A172 (cell line): ENCODE data around the gene FCHO2. TPM values are rescaled to one million over a fixed set of nuclear protein-coding genes. Genes with fewer than 3 reads are reported as not detected.
A peak's percentile ranks its signal among the peaks of the same experiment; 100 is the strongest.
"Not testable (repeated sequence)": the region's sequence is repeated elsewhere in the genome, so short reads cannot be mapped to it uniquely, and the experiment has no call there.

Experiments
- DNase-seq: peaks from one replicate; pipeline ENCODE4 v3.0.0-alpha.2; 2015; ENCODE audit warnings: low spot score
- total RNA-seq: library from RNA; depleted of rRNA; stranded (reverse); fragments of >200 nt; shearing (Covaris generic); gene quantifications from 2 replicates; pipeline ENCODE4 v1.2.3, GENCODE V29; 2014

The FCHO2 gene
- total RNA-seq, 1 experiment from 2014 or later = 12.9 TPM

DNA sequence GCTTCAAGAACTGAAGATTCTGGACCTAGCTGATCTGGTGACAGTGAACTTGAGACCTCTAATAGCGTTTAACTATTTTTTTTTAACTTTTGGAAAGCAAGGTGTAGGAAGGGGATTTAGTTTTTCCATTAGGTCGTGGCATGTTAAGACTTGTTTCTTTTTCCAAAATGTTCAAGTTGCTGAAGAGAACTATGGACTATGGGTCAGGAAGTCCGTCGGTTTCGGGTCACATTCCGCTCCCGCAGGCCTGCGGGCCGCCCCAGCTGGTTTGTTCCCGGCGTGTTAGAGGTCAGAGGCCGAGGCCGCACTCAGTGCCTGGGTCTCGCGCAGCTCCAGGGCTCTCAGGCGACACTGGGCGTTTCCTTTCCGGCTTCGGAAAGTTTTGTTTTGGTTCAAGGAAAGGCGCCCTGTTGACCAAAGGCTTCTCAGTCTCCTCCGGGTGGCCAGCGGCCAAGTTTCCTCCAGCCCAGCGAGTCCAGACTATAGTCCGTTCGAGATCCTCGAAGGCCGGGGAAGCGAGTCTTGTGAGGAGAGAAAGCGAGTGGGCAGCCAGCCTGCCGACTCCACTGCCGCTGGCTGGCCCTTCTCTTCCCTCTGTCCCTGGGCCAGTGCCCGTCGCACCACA is 586 bp upstream of the FCHO2 start:
- DNase-seq = no peak

DNA sequence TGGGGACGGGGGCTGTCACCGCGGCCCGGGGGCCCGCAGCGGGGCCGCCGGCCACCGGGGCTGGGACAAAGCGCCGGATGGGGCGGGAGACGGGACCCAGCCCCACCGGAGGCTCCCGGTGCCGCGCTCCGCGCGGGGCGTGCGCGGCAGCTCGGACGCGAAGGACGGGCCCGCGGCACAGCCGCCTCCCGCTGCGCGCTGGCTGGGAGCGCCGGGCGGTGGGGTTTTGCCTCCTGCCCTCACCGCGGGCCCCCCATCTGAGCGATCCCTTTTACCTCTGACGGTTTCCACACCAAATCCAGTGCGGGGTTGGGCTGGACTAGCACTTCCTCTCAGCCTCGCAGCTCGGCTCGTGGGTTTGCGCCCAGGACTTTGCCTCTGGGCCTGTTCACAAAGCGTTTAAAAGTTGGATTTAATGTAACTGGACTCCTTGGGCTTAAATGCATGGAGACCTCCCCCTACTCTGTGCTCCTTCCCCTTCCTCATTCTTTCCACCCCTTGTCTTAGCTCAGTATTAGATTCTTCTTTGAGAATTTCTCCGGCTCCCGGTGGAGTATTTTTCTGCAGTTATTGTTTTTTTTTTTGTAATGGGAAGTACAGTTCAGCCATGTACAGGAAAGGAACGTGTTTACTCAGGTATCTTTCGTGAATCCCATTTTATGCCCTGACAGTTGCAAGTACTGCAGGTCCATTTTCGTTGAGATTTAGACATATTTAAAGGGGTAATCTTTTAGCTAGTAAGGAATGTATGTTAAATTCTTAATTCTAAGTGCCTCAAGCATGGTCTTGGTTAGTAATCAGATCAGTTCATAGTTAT is 691 bp downstream of the FCHO2 start:
- DNase-seq = peak; percentile 42

GRCh38 chr5:72957337-72957736 is 1.5 kb downstream of the FCHO2 start:
- no peak for DNase-seq

GRCh38 chr5:72959257-72959656 is 3.4 kb downstream of the FCHO2 start:
- DNase-seq = no peak

DNA sequence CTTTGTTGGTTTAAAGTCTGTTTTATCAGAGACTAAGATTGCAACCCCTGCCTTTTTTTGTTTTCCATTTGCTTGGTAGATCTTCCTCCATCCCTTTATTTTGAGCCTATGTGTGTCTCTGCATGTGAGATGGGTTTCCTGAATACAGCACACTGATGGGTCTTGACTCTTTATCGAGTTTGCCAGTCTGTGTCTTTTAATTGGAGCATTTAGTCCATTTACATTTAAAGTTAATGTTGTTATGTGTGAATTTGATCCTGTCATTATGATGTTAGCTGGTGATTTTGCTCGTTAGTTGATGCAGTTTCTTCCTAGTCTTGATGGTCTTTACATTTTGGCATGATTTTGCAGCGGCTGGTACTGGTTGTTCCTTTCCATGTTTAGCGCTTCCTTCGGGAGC is 18.6 kb downstream of the FCHO2 start:
- not testable (repeated sequence) for DNase-seq

DNA sequence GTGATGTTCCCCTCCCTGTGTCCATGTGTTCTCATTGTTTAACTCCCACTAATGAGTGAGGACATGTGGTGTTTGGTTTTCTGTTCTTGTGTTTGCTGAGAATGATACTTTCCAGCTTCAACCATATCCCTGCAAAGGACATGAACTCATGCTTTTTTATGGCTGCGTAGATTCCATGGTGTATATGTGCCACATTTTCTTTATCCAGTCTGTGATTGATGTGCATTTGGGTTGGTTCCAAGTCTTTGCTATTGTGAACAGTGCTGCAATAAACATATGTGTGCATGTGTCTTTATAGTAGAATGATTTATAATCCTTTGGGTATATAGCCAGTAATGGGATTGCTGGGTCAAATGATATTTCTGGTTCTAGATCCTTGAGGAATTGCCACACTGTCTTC is 21.0 kb downstream of the FCHO2 start:
- DNase-seq = not testable (repeated sequence)

GRCh38 chr5:72985719-72986118 is 29.9 kb downstream of the FCHO2 start:
- DNase-seq = no peak

- DNase-seq = peak; percentile 4
Observed at GRCh38 chr5:72988769-72989168, 32.9 kb downstream of the FCHO2 start.

DNA sequence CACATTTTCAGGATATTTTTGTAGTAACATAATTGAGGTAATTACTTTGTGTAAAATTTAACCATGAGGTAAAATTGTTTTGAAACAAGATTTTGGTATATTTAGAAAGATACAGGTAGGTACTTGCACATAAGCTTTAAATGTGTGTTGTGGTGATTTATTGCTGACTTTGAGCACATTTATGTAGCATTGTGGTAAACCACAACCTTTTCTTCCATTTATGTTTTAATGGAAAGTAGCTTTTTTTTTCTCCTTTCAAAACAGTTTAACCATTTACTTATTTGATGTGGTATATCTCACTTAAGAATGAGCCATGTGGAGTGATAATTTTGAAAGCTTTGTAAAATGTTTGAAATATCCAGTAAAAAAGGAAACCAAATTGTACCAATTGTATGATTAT is 35.6 kb downstream of the FCHO2 start:
- DNase-seq = no peak

DNA sequence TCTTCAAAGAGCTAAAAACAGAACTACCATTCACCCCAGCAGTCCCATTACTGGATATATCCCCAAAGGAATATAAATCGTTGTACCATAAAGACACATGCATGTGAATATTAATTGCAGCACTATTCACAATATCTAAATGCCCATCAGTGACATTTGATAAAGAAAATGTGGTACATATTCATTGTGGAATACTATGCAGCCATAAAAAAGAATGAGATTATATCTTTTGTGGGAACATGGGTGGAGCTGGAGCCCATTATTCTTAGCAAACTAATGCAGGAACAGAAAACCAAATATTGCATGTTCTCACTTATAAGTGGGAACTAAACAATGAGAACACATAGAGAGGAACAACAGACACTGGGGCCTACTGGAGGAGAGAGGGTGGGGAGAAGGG is 38.7 kb downstream of the FCHO2 start:
- DNase-seq = no peak

GRCh38 chr5:72996632-72997031 is 40.8 kb downstream of the FCHO2 start:
- no peak for DNase-seq

DNA sequence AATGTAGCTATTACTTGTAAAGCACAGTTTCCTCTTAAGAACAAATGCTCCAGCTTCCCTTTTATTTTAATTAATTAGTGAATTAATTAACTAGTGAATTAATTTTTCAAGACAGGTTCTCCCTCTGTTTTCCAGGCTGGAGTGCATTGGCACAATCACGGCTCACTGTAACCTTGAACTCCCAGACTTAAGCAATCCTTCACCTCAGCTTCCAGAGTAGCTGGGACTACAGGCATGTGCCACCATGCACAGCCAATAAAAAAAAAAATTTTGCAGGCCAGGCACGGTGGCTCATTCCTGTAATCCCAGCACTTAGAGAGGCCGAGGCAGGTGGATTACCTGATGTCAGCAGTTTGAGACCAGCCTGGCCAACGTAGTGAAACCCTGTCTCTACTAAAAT is 44.1 kb downstream of the FCHO2 start:
- no peak for DNase-seq

GRCh38 chr5:73005886-73006285 is 50.0 kb downstream of the FCHO2 start:
- no peak for DNase-seq

GRCh38 chr5:73007051-73007450 is 51.2 kb downstream of the FCHO2 start:
- DNase-seq = no peak

DNA sequence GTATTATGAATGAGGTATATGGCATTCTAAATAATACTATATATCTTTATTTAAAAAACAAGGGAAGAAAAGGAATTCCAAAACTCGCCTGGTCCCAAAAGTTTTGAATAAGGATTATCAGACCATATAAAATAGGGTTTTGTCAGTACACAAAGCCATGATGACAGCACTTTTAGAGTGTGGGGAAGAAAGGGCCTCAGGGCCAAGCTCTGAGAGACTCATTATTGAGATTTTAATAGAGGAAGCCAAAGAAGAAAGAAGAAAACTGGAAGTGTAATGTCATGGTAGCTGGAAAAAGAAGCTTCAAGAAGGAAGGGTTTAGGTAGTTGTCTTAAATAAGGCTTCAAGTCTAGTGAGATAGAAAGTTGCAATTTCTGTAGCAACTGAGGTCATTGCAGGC is 53.0 kb downstream of the FCHO2 start:
- DNase-seq = no peak

DNA sequence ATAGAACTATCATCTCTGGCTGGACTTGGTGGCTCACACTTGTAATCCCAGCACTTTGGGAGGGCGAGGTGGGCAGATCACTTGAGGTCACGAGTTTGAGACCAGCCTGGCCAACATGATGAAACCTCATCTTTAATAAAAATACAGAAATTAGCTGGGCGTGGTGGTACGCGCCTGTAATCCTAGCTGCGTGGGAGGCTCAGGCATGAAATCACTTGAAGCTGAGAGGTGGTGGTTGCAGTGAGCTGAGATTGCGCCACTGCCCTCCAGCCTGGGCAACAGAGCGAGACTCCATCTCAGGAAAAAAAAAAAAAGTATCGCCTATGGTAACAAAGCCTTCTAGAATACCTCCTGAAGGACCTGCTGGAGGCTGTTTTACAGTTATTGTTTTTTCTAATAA is 55.8 kb downstream of the FCHO2 start:
- DNase-seq = not testable (repeated sequence)

- no peak for DNase-seq
Observed at GRCh38 chr5:73018892-73019291, 63.1 kb downstream of the FCHO2 start.

- DNase-seq = no peak
Observed at GRCh38 chr5:73019766-73020165, 63.9 kb downstream of the FCHO2 start.

DNA sequence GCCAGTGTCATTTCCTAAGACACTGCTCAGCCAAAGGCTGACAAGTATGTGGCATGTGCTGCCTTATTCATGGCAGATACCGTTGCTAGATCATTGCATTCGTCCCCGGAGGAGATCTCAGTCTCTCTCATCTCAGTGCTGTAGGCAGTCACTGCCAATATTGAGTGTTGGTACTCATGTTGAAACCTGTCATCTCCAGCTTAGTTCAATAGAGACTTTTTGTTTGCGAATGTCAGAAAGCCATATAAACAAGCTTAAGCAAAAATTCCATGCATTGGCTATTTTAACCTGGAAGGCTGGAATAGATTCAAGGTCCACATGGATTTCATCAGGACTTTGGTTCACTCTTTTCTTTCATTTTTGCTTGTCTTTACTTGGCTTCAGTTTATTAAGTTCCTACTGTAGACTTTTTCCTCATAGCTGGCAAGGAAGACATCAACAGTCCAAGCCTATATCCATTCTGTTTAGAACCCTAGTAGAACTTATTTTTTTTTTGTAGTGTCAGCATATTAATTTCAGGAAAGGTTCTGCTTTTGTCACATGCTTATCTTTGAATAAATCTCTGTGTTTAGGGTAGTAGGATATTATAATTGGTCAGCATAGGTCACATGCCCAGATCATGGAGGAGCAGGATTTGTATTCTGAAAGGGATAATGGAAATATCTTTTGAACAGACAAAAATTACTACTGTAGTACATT is 66.8 kb downstream of the FCHO2 start:
- no peak for DNase-seq

GRCh38 chr5:73024946-73025544 is 69.2 kb downstream of the FCHO2 start:
- not testable (repeated sequence) for DNase-seq

DNA sequence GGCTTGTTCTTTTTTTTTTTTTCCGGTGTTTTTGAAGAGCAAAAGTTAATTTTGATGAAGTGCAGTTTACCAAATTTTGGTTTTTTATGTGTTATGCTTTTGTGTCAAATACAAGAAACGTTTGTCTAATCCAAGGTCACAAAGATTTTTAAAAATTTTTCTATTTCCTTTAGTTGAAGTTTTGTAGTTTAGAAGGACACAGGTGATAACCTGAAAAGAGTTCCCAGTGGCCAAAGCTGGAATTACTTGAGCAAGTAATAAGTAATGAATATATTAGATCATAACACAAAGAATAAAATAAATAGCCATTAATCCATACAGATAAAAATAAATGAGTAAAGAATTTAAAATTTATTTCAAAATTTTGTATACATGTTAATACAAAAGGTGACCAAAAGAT is 71.5 kb downstream of the FCHO2 start:
- no peak for DNase-seq

DNA sequence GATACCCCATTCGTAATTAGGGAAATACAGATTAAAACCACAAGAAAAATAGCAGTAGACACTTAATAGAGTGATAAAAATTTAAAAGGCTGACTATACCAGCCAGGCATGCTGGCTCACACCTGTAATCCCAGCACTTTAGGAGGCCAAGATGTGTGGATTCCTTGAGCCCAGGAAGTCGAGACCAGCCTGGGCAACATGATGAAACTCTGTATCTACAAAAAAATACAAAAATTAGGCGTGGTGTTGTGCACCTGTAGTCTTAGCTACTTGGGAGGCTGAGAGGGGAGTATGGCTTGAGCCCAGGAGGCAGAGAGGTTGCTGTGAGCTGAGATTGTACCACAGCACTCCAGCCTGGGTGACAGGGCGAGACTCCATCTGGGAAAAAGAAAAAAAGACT is 72.0 kb downstream of the FCHO2 start:
- DNase-seq = no peak
